GM21515 (cell line): ENCODE measurements around the gene SVOP.
"Not testable (repeated sequence)": the region's sequence is repeated elsewhere in the genome, so short reads cannot be mapped to it uniquely, and the experiment has no call there.

ENCODE experiments used
- ATAC-seq: cut with Tn5 transposase; IDR thresholded peaks from one replicate; pipeline ENCODE4 v1.9.1; 2021; ENCODE audit not compliant: unreplicated experiment

Gene SVOP

GRCh38 chr12:108896336-108896735 is 124.5 kb downstream of the SVOP start:
- ATAC-seq = no peak

GRCh38 chr12:108895220-108895802 is 125.6 kb downstream of the SVOP start:
- no peak for ATAC-seq

GRCh38 chr12:108890208-108890607 is 130.7 kb downstream of the SVOP start:
- no peak for ATAC-seq

DNA sequence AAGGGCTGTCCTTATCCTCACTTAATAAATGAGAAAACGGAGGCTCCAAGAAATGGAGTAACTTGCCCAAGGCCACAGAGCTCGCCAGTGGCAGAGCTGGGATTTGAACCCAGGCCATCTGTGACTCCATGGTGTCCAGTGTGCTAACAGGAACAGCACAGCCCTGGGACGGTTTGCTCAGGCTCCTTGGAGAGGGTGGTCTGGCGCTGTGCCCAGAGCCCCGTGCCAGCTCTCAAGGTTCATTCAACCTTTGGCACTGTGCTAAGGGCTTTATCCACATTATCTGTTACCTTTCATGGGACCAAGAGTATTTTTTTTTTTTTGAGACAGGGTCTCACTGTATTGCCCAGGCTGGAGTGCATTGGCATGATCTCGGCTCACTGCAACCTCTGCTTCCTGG is 132.8 kb downstream of the SVOP start:
- no peak for ATAC-seq

- no peak for ATAC-seq
These were observed 133.8 kb downstream of the SVOP start for GRCh38 chr12:108886873-108887629.

GRCh38 chr12:108884116-108885012 is 136.5 kb downstream of the SVOP start:
- no peak for ATAC-seq

DNA sequence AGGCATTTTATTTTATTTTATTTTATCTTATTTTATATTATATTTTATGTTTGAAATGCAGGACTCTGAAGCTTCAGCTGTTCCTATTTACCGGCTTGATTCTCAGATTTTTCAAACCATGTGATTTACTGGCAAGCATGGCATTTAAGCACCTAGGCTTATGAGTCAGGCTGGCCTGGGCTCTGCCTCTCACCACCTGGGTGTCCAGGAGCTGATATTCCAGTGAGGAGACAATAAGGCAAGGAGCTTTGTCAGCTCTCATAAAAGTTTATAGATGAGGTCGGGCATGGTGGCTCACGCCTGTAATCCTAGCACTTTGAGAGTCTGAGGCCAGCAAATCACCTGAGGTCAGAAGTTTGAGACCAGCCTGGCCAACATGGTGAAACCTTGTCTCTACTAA is 138.9 kb downstream of the SVOP start:
- ATAC-seq = no peak

DNA sequence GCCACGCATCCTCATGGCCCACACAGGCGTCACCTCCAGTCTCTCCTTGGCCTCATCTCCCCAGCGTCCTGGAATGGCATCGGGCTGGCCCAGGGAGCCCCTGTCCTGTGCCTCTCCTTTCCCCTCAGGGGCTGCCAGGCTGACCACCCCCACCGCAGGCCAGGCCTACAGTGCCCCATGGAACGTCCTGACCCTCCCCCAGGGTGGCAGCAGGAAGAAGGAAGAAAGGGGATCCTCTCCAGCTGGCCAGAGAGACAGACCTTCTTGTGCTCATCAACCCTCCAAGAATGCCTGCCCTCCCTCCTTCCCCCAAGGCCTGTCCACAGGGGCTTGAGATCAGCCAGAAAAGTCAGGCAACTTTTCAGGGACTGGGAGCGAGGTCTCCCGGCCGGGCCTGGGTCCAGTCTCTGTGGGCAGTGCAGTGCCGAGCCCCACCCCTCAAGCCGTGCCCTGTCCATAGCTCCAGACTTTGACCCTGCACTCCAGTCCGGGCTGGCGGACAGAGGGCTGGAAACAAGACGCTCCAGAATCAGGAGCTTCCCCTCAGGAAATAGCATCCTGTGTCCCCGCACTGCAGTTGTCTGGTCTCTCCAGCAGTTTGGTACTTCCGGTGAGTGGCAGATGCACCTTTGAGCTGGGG is 141.1 kb downstream of the SVOP start, which contains the start of gene DAO:
DAO (plus strand) TSS at position 478 of the 640 bp plus-strand sequence. CDS start 4,915 bp downstream, outside the sequence.
- no peak for ATAC-seq

DNA sequence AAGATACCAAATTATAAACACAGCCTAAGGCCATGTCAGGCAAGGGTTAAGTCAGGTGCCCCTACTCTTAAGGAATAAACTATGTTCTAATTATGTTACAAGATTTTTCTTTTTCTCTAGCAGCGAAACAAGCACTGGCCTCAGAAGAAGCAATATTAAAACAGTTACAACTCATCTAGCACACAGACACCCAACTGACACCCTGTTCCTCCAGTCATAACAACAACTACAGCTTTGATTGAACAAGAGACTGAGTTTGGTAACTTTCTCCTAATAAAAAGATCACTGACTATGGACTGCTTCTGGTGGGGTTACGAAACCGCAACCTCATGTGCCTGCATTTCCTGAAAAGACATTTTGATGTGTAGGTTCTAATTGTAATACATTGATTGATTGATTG is 144.3 kb downstream of the SVOP start:
- no peak for ATAC-seq

DNA sequence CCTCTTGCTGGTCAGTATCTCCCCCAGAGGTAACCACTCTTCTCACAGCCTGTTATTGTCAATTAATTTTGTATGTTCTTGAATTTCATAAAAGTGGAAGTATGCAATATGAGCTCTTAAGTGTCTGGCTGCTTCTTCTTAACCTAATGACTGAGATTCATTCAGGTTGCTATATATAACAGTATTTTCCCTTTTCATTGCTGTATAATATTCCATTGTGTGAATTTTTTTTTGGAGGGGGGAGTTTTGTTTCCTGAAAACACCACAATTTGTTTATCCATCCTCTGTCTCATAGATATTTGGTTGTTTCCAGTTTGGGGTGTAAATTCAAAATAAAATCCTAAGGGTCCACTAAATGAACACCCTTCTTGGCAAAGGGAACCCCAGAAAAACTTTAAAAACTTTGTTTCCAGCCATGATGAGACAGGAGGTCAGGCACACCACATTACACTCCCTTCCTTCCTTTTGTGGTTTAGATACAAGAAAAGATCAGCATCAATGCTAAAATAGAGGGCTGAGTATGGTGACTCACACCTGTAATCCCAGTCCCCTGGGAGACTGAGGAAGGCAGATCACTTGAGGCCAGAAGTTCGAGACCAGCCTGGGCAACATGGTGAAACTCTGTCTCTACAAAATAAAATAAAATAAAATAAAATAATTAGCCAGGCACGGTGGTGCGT is 145.0 kb downstream of the SVOP start:
- no peak for ATAC-seq

- ATAC-seq = no peak
These were observed 145.6 kb downstream of the SVOP start for GRCh38 chr12:108875280-108875679.

DNA sequence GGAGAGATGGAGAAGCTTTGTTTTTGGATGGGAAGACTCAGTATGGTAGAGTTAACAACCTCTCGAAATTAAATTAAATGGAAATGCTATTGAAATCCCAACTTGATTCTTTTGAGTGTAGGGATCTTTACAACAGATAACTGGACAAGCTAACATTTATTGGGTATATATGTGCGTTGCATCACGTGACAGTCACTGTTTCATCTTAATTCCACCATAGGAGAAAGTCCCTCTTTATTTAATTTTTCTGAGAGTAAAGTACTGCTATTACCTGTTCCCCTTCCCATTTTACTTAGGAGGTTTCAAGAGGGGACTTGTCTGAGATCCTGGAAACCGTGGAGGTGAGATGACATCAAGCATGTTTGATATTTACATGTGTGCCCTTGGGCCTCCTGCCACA is 152.1 kb downstream of the SVOP start:
- no peak for ATAC-seq

DNA sequence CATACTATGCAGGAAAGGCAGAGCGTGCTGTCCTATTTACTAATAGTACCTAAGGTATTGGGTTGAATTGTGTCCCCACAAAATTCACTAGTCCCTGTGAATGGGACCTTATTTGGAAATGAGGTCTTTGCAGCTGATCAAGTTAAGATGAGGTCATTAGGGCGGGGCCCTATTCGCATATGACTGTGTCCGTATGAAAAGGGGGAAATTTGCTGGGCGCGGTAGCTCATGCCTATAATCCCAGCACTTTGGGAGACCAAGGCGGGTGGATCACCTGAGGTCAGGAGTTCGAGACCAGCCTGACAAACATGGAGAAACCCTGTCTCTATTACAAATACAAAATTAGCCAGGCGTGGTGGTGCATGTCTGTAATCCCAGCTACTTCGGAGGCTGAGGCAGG is 154.8 kb downstream of the SVOP start:
- ATAC-seq = not testable (repeated sequence)

DNA sequence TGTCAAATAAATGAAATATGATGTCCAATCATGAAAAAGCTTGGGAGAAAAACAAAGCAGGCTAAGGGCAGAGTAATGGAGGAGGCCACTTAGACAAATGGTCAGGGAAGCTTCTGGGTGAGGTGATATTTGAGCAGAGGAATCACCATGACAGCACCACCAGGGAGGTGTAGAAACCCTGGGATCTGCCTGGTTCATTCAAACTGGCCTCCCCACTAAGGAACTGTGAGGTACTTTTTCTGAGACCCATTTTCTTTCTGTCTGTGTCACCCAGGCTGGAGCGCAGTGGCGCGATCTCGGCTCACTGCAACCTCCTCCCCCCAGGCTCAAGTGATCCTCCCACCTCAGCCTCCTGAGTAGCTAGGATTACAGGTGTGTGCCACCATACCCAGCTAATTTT is 155.7 kb downstream of the SVOP start:
- no peak for ATAC-seq

DNA sequence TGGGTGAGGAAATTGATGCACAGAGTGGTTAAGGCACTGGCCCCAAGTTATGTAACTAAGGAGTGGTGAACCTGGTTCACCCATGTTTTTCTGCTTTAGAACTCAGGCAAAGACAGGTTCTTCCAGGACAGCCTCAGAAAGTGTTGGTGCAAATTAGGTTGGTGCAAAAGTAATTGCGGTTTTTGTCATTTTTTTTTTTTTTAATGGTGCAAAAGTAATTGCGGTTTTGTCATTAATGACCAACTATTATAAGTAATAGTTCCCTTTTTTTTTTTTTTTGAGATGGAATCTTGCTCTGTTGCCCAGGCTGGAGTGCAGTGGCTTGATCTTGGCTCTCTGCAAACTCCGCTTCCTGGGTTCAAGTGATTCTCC is 158.3 kb downstream of the SVOP start:
- no peak for ATAC-seq

- ATAC-seq = peak; percentile 44
These were observed 158.8 kb downstream of the SVOP start for GRCh38 chr12:108861878-108862587.

GRCh38 chr12:108860443-108860842 is 160.4 kb downstream of the SVOP start:
- ATAC-seq = no peak

DNA sequence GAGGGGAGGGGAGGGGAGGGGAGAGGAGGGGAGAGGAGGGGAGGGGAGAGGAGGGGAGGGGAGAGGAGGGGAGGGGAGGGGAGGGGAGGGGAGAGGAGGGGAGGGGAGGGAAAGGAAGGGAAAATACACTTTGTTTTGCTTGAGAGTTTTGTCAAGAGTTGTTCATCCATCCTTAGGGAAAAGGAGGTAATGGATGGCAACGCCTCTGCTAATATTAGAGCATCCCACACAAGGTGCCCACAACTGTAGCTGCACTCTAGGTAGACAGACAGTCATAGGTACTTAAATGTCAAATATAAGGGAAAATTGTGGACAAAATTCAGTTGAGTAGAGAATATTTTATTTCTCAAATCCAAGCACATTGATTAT is 161.0 kb downstream of the SVOP start:
- no peak for ATAC-seq

DNA sequence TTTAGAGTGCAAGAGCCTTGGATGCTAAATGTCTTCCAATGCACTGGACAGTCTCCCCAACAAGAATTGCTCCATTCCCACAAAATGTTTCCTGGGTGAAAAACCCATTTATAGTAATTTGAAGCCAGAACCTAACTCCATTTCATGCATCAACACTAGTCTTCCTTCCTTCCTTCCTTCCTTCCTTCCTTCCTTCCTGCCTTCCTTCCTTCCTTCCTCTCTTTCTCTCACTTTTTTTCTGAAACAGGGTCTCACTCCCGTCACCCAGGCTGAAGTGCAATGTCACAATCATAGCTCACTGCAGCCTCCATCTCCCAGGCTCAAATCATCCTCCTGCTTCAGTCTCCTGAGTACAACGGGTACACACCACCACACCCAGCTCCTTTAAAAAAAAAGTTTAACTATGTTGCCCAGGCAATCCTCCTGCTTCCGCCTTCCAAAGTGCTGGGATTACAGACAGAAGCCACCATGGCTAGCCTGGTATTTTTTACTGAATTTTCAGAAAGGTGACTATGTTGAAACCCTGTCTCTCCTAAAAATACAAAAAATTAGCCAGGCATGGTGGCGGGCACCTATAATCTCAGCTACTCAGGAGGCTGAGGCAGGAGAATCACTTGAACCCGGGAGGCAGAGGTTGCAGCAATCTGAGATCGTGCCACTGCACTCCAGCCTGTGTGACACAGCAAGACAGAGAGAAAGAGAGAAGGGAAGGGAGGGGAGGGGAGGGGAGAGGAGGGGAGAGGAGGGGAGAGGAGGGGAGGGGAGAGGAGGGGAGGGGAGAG is 161.5 kb downstream of the SVOP start:
- not testable (repeated sequence) for ATAC-seq
